Measurements from ENCODE around the gene ZFYVE28. TPM values are rescaled to one million over a fixed set of nuclear protein-coding genes. Genes with fewer than 3 reads are reported as not detected.

ZFYVE28 gene
- total and polyA plus RNA-seq, 7 donors, result 1.7 to 7.7 (median 3.4) TPM

GRCh38 chr4:2304877-2305561 is 113.4 kb downstream of the ZFYVE28 start:
- 89 to 92% (median 90%) methylated on average over 35 to 41 of the region's 41 CpGs for WGBS, 3 donors

GRCh38 chr4:2304321-2304876 is 114.0 kb downstream of the ZFYVE28 start:
- peaks cover 8% of the 10 kb centered on the region for H3K9me3 ChIP-seq
- no peak overlapping the region for H3K4me3 ChIP-seq
- 92 to 94% (median 94%) methylated on average over 32 of the region's 32 CpGs for WGBS, 3 donors
- ATAC-seq (no peak), DNase-seq (no peak)
- no peaks in the 10 kb centered on the region for H3K27me3 ChIP-seq (ENCODE audit: insufficient read depth in 3 of 3, low read length in 2 of 3)
- no peaks in the 10 kb centered on the region for H3K36me3 ChIP-seq (ENCODE audit: insufficient read depth in 1 of 2, low read depth in 1 of 2)
- H3K4me1 ChIP-seq, result no peaks in the 10 kb centered on the region
- TF ChIP-seq CTCF (IDR thresholded peaks at IDR 0.05), result no peak
- H3K27ac ChIP-seq, result no peak overlapping the region
- intact Hi-C loops (cut with DNase I), result no loop called here

More at GRCh38 chr4:2304877-2305561, 113.4 kb downstream of the ZFYVE28 start:
- TF ChIP-seq CTCF (IDR thresholded peaks at IDR 0.05), result no peak
- ATAC-seq (no peak), DNase-seq (no peak)
- no peaks in the 10 kb centered on the region for H3K4me1 ChIP-seq
- no peak overlapping the region for H3K27ac ChIP-seq
- no peaks in the 10 kb centered on the region for H3K27me3 ChIP-seq (ENCODE audit: insufficient read depth in 3 of 3, low read length in 2 of 3)
- peaks cover 8% of the 10 kb centered on the region for H3K9me3 ChIP-seq
- no peak overlapping the region for H3K4me3 ChIP-seq
- H3K36me3 ChIP-seq (ENCODE audit: insufficient read depth in 1 of 2, low read depth in 1 of 2), result no peaks in the 10 kb centered on the region
- intact Hi-C loops (cut with DNase I), result no loop called here

GRCh38 chr4:2303686-2304320 is 114.6 kb downstream of the ZFYVE28 start:
- TF ChIP-seq CTCF (IDR thresholded peaks at IDR 0.05), result no peak
- Histone ChIP-seq H3K27me3 (ENCODE audit: insufficient read depth in 3 of 3, low read length in 2 of 3) (no peaks in the 10 kb centered on the region), H3K36me3 (ENCODE audit: insufficient read depth in 1 of 2, low read depth in 1 of 2) (no peaks in the 10 kb centered on the region), H3K4me3 (no peak overlapping the region), H3K9me3 (peaks cover 8% of the 10 kb centered on the region), H3K4me1 (no peaks in the 10 kb centered on the region), H3K27ac (no peak overlapping the region)
- intact Hi-C loops (cut with DNase I), result no loop called here
- DNase-seq, result no peak
- WGBS, 3 donors, result 89 to 93% (median 91%) methylated on average over 27 to 31 of the region's 31 CpGs
- no peak for ATAC-seq

GRCh38 chr4:2303121-2303685 is 115.2 kb downstream of the ZFYVE28 start:
- no peaks in the 10 kb centered on the region for H3K36me3 ChIP-seq (ENCODE audit: insufficient read depth in 1 of 2, low read depth in 1 of 2)
- WGBS, 3 donors, result 92 to 97% (median 93%) methylated on average over 12 to 19 of the region's 19 CpGs
- H3K4me3 ChIP-seq, result no peak overlapping the region
- DNase-seq (no peak), ATAC-seq (no peak)
- intact Hi-C loops (cut with DNase I), result no loop called here
- peaks cover 8% of the 10 kb centered on the region for H3K9me3 ChIP-seq
- H3K27ac ChIP-seq, result no peak overlapping the region
- no peaks in the 10 kb centered on the region for H3K4me1 ChIP-seq
- no peak for TF ChIP-seq CTCF (IDR thresholded peaks at IDR 0.05)
- H3K27me3 ChIP-seq (ENCODE audit: insufficient read depth in 3 of 3, low read length in 2 of 3), result no peaks in the 10 kb centered on the region

All from psoas muscle (tissue), 8 donors.